Peyer's patch (tissue), 4 donors: Measurements from ENCODE around the gene ABHD12.

ENCODE experiments used
- POLR2A ChIP-seq, 2 donors: fragments of 450-650 bp; IDR thresholded peaks; one replicate each; pipeline ENCODE4 v1.5.1; 2017; ENCODE audit warnings: antibody characterized with exemption in 2 of 2, mild to moderate bottlenecking in 2 of 2, moderate library complexity in 2 of 2
- TF ChIP-seq, protein P1 (sequence below), 6 experiments: fragments of 450-650 bp in 4 of 6; fragments of 200-600 bp in 2 of 6; sonication (generic) in 1 of 6; IDR thresholded peaks; one replicate each; pipeline ENCODE4 v1.5.1; 2017 to 2019; ENCODE audit warnings: antibody characterized with exemption in 6 of 6, mild to moderate bottlenecking in 3 of 6, moderate library complexity in 1 of 6

DNA sequence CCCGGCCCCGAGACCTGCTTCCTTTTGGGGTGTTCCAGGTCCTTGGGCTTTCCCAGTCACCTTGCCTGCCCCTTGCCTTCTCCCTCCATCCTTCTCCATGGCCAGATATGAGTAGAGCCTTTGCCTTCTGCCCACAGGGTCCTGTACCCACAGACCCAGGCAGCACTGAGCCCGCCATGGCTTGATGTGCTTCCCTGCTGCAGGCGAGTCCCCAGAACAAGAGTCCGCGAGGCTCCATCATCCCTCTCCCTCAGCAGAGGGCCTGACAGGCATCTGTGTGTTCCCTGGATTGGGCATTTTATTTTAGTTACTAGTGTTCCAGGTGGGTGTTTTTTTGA is 120.8 kb downstream of the ABHD12 start:
- TF ChIP-seq, protein P1, sequence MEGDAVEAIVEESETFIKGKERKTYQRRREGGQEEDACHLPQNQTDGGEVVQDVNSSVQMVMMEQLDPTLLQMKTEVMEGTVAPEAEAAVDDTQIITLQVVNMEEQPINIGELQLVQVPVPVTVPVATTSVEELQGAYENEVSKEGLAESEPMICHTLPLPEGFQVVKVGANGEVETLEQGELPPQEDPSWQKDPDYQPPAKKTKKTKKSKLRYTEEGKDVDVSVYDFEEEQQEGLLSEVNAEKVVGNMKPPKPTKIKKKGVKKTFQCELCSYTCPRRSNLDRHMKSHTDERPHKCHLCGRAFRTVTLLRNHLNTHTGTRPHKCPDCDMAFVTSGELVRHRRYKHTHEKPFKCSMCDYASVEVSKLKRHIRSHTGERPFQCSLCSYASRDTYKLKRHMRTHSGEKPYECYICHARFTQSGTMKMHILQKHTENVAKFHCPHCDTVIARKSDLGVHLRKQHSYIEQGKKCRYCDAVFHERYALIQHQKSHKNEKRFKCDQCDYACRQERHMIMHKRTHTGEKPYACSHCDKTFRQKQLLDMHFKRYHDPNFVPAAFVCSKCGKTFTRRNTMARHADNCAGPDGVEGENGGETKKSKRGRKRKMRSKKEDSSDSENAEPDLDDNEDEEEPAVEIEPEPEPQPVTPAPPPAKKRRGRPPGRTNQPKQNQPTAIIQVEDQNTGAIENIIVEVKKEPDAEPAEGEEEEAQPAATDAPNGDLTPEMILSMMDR (IDR thresholded peaks at IDR 0.05), result no peak
- TF ChIP-seq POLR2A (IDR thresholded peaks at IDR 0.05), result no peak
